HuH-7 (cell line): ENCODE measurements around the gene RIT2.
"Not testable (repeated sequence)": the region's sequence is repeated elsewhere in the genome, so short reads cannot be mapped to it uniquely, and the experiment has no call there.

ENCODE experiments used
- DNase-seq: peaks from one replicate; pipeline ENCODE4 v3.0.0; 2011; ENCODE audit warnings: low spot score

Gene RIT2

DNA sequence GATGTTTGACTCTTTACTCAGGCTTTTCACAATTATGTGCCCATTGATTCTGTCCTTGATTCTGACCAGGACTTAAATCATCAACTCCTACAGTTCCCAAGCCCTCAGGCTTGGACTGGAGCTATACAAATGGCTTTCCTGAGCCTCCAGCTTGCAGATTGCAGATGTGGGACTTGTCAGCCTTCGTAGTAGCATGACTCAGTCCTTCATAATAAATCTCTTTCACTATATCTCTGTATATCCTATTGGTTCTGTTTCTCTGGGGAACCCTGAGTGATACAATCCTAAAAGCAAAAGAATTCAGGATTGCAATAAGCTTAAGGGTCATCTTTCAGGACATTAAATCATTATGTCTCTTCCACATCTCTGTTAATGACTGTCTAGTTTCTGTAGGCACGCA, 356.6 kb downstream of the RIT2 start:
- no peak for DNase-seq

DNA sequence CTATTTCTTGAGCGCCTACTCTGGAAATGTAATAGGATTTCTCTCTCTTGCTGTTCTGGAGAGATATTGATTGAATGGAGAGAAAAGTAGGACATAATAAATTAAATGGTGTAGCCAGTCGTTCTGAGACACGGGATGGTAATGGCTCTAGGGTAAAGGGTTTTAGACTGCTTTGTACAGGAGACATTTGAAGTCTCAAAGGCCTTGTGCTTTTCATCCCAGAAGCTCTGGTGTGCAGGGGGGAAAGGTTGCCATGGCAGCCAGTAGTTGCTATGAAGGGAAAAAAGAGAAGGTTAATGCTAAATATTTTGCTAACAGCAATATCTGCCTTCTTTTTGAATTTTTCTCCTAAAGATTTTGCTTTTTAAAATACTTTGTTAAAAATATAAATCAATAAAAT, 359.3 kb downstream of the RIT2 start:
- DNase-seq: no peak

DNA sequence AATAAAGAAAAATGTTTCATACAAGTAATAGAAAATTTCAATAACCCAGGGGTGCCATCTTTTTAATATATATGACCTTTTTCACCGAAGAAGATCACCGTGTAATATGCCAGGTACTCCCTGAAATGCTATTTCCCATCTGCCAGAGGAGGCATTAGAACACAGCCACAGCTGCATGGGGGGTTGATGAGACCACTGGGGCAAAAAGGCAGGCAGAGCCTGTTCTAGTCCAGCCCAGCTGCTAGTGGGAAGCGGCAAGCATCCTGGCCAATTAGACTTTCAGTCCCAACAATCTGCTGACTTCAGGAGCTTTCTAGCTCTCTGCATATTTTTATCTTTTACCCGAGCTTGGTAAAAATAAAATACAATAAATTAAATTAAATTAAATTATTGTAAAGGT, 362.6 kb downstream of the RIT2 start:
- DNase-seq: no peak

DNA sequence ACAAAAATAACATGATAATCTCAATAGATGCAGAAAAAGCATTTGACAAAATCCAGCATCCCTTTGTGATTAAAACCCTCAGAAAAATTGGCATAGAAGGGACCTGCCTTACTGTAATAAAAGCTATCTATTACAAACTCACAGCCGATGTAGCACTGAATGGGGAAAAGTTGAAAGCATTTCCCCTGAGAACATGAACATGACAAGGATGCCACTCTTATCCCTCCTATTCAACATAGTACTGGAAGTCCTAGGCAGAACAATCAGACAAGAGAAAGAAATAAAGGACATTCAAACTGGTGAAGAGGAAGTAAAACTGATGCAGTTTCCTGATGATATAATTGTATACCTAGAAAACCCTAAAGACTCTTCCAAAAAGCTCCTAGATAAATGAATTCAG, 368.7 kb downstream of the RIT2 start:
- no peak for DNase-seq

DNA sequence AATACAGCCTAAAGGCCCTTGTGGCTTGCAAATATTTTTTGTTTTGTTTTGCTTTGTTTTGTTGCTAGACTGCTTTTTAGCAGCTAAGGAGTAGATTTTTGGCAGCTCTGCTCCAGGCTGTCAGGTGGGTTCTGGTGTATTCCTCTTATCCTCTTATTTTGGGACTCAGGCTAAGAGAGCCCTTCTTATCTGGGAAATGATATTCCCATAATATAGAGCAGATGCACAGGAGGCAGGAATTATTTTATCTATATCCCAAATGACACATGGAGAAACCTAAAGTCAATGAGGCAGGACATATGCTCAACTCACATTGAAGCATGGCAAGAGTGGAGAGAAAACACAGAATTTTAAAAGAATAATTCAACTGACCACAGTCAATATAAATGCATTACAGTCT, 369.6 kb downstream of the RIT2 start:
- no peak for DNase-seq

DNA sequence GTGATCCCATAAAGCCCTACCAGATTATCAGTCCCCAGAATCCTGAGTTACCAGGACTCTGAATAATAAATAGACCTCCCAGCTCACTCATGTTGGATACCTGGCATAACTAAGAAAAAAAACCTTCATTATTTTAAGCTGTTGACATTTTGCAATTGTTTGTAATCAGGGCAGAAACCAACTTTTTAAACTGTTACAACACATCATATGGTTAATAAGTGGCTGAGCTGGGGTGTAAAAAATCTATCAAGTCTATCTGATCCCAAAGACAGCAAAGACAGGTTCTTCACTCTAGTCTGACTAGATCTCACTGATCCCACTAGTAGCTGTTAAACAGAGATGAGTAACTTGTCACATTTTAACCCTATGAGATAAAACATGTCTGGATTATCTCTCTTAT, 370.3 kb downstream of the RIT2 start:
- DNase-seq: no peak

DNA sequence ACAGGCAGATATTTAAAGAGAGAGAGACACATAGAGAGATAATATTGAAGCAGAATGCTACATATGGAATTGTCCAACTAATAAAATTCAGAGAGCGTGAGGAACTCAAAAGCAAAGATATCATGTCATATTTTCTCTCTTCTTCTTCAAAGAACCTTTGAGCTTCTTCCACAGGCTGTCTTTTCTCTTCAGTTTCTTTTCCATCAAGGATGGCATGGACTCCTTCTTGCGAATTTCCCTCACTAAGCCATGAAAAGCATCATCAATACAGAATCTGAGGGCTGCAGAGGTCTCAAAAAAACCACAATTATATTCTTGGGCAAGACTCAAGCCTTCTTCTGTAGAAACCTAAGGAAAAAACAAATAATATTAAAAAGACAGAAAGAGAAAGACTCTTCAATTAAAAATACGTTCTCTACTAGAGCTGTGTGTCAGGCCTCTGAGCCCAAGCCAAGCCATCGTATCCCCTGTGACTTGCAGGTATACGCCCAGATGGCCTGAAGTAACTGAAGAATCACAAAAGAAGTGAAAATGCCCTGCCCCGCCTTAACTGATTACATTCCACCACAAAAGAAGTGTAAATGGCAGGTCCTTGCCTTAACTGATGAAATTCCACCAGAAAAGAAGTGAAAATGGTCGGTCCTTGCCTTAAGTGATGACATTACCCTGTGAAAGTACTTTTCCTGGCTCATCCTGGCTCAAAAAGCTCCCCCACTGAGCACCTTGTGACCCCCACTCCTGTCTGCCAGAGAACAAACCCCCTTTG, 371.9 kb downstream of the RIT2 start:
- no peak for DNase-seq

DNA sequence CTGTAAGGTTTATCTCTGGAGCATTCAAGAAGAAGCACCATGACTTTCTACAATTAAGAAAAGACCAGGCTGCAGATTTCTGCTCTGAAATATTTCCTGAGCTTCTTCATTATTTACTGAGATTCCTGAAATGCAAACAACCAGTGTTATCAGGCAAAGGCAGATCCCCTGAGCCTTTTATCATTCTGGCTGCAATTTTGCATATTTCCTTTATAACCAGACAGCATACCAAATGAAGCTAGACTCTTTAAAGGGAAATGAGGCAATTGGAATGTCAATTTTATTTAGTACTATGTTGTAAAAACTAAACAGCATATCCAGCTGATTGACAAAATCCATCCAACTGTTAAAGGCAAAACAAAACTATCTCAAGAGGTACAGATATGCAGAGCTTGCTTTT, 372.5 kb downstream of the RIT2 start:
- DNase-seq: no peak

DNA sequence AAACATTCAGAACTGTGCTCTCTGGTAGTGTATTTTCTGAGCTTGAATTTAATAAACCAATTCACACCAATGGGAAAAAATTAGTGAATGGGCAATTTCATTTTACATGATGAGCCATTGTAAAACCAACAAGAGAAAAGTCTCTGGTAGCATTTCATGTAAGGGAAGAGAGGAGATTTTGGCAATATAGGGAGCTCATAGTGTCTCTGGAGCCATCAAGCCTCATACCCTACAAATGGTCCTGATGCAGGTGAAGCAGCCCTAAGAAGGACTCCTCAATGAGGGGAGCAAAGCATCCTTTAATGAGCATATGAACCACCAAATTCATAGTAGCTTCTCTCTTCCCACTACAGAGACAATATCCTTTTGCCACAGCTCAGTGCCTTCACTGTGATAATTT, 373.0 kb downstream of the RIT2 start:
- DNase-seq: no peak

DNA sequence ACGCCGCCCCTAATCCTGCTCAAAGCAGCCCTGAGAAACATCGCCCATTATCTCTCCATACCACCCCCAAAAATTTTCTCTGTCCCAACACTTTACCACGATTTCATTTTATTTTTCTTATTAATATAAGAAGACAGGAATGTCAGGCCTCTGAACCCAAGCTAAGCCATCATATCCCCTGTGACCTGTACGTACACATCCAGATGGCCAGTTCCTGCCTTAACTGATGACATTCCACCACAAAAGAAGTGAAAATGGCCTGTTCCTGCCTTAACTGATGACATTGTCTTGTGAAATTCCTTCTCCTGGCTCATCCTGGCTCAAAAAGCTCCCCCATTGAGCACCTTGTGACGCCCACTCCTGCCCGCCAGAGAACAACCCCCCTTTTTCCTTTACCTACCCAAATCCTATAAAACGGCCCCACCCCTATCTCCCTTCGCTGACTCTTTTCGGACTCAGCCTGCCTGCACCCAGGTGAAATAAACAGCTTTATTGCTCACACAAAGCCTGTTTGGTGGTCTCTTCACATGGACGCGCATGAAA, 373.6 kb downstream of the RIT2 start:
- not testable (repeated sequence) for DNase-seq

DNA sequence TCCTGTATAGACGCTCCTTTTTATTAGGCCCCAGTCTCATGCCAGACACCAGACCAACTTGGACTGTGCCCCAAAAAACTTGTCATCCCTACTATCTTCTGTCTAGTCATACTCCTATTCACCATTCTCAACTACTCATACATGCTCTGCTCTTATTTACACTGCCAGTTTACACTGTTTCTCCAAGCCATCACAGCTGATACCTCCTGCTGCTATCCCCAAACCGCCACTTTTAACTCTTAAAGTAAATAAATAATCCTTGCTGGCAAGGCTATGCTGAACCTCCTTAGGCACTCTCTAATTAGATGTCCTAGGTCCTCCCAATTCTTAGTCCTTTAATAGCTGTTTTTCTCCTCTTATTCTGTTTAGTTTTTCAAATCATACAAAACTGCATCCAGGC, 374.2 kb downstream of the RIT2 start:
- DNase-seq: not testable (repeated sequence)

DNA sequence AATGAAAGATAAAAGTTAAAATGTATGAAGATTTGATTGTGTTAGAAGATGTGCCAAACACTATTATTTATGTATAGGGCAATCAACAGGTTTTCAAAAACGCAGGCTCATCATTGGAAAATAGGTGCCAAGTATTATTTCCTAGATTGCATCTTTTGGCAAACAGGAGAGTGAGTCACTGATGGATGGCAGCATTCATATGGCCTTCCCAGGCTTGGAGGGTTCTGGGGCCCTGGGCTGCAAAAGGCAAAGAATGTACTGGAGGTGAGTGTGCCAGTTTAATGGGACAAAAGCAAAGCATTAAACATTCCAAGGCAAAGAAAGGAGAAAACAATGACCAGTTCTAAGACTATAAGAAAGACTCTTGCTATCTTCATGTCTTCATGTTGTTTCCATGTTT, 379.4 kb downstream of the RIT2 start:
- no peak for DNase-seq

DNA sequence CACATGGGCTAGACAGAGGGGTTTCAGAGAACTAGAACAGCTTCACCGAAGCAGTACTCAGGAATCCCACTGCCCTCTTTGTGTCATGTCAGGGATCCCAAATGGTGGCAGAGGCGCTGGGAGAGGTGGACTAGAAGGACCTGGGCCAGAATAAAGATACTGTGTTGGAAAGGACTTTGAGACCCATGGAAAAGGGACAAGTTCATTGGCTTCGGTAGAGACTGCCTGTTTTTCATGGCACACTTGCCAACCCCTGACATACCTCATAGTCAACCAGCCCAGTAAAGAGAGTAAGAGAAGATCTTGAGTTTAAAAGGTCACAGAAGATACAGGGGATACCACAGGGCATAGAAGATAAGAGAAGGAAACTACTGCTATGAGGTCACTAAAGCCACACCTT, 381.0 kb downstream of the RIT2 start:
- no peak for DNase-seq

DNA sequence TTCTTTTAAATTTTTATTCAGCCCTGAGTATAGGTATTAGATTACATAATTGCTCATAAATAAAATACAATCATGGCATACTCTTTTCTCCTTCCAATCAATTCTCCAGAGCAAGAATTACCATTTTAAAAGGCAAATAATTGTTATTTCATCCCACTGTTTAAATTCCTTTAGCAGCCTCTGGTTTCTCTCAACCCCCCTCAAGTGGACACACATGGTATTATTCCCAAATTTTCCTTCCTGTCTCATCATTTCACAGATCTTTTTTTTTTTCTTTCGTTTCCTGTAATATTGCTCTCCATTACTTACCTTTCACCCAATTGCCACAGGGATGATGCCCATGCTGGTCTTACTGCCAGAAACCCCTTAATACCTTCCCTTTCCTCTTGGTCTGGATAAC, 385.2 kb downstream of the RIT2 start:
- DNase-seq: no peak

DNA sequence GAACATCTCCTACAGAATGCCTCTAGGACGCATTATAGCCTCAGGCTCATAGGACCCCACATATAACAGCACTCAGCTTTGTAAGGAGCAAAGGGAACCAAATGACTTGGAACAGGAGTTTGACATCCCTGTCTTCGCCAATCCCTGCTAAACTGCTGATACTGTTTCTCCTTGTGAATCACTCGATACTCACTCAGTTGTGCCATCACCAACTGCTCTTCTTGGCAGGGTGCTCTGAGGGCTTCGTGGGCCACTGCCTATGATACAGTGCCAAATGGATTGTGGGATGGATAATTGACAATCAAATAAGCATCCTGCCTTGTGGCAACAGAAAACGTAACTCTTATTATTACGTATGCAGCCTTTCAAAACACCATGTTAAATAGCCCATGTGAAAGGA, 396.3 kb downstream of the RIT2 start:
- DNase-seq: no peak

DNA sequence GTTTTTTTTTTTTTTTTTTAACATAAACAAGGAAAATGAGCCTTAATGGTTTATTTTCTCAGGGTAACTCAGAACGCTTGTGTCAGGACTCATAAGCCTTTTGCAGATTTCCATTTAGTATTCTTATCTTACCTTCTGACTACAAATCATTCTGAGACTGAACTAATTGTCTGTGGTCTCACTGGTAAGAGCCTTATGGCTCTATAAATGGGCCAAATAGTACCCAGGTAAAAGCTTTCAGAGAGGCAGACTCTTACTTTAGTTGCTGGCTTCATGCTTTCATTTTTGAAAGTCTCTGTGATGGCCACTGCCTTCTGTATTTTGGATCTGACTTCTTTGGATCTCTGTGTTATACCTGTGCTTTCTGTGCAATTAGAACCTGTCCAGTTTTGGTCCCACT, 403.4 kb downstream of the RIT2 start:
- no peak for DNase-seq

DNA sequence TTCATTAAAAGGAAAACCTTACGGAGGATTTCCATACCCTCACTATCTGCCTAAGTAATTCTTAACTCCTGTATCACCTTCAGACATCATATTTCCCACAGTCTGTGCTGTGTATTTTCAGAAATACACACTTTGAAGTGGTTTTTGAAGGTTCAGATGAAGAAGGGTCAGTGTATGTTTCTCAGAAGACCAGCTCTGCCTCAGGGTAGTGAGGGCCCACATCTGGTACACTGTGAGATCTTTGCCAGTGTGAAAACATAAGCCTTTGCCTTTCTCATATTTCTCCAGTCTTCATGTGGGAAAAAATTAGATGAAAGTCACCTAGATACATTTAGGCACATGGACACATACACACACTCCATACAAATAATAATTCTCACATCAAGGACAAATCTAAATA, 408.4 kb downstream of the RIT2 start:
- no peak for DNase-seq

DNA sequence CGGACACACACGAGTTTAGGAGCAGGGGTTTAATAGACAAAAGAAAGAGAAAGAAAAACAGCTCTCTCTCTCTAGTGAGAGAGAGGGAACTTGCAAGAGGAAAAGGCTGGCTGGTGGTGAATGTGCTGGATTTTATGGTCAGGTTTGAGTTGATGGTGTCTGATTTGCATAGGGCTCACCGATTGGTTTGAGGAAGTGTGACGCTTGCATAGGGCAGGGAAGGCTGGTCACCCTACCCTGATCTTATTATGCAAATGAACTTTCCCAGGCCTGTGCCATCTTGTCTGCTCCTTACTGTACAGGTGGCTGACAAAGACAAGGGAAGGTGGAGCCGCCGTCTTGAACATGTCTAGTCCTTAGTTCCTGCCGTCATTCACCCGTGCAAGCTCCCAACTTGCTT, 408.9 kb downstream of the RIT2 start:
- DNase-seq: no peak

DNA sequence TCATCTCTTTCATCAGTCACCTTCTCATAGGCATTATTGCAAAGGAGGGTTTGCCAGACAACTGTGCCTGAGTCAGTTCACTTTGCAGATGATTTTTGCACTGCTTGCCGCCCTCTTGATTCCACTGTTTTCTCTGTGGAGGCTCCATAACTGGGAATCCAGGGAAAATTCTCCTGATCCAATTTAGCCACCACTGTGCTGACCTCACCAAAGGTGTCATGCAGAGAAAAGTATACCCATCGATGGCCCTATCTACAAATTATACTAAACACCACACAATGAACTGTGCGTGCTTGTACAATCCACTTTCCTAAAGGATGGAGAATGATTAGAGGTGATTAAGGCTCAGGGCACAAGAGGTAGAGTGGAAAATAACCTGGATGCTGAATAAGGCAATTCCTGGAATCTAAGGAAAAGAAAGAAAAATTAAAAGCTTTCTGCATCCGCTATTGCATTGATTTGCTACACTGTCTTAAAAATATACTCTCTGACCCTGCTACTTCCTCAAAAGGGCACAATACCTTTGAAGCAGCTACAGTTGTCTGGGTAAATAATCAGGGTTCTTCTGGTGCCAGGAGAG, 409.4 kb downstream of the RIT2 start:
- DNase-seq: no peak
